ENCODE measurements around the gene SPPL2C.

- TF ChIP-seq CTCF (IDR thresholded peaks at IDR 0.05) (no peak), POLR2AphosphoS5 (IDR thresholded peaks at IDR 0.05) (no peak), POLR2A (IDR thresholded peaks at IDR 0.05) (no peak)
Observed at GRCh38 chr17:45849536-45849990, 4.9 kb downstream of the SPPL2C start.

Data from breast epithelium (tissue), 3 donors.